ENCODE measurements around the gene RPL13A.
"Not testable (repeated sequence)": the region's sequence is repeated elsewhere in the genome, so short reads cannot be mapped to it uniquely, and the experiment has no call there.

RPL13A gene

DNA sequence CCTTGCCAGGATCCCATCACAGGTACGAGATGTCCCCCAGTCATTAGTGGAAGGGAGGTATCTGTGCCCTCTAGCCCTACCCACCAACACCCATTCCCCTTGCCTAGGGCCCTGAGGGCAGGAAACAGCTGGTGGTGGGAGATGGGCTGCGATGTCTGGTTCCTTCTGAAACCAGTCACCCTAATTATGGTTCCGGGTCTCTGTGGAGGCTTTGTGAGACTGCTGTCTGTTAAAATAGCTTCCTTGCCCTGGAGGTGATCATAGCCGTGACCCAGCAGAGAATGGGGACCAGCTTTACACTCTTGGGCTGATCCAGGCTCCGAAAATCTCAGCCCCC, 28.9 kb upstream of the RPL13A start:
- DNase-seq (ENCODE audit: low read depth), result no peak
- no peak overlapping the region for H3K4me3 ChIP-seq (ENCODE audit: low read depth, low read length)
- TF ChIP-seq, protein P1, sequence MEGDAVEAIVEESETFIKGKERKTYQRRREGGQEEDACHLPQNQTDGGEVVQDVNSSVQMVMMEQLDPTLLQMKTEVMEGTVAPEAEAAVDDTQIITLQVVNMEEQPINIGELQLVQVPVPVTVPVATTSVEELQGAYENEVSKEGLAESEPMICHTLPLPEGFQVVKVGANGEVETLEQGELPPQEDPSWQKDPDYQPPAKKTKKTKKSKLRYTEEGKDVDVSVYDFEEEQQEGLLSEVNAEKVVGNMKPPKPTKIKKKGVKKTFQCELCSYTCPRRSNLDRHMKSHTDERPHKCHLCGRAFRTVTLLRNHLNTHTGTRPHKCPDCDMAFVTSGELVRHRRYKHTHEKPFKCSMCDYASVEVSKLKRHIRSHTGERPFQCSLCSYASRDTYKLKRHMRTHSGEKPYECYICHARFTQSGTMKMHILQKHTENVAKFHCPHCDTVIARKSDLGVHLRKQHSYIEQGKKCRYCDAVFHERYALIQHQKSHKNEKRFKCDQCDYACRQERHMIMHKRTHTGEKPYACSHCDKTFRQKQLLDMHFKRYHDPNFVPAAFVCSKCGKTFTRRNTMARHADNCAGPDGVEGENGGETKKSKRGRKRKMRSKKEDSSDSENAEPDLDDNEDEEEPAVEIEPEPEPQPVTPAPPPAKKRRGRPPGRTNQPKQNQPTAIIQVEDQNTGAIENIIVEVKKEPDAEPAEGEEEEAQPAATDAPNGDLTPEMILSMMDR (conservative IDR thresholded peaks at IDR 0.05; ENCODE audit: low read depth, low read length), result no peak

DNA sequence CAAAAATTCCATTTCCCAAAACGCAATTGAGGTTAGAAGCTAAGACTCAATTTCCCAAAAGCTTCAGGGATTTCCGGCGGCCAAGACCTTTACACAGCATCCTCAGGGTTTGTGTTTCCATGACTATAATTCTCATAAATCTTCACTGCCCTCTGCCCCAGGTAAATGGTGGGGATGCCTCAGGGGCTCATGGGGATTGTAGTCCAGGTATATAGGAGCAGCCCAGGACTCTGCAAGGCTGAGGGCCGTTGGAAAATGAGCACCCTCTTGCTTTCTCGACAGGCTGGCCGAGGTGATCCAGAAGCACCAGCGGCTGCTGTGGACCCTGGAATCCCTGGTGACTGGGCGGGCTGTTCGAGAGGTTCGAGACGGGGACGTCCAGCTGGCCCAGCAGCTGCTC, 28.0 kb upstream of the RPL13A start:
- TF ChIP-seq, protein P1 (conservative IDR thresholded peaks at IDR 0.05; ENCODE audit: low read depth, low read length), result no peak
- no peak for DNase-seq (ENCODE audit: low read depth)
- H3K4me3 ChIP-seq (ENCODE audit: low read depth, low read length), result no peak overlapping the region

DNA sequence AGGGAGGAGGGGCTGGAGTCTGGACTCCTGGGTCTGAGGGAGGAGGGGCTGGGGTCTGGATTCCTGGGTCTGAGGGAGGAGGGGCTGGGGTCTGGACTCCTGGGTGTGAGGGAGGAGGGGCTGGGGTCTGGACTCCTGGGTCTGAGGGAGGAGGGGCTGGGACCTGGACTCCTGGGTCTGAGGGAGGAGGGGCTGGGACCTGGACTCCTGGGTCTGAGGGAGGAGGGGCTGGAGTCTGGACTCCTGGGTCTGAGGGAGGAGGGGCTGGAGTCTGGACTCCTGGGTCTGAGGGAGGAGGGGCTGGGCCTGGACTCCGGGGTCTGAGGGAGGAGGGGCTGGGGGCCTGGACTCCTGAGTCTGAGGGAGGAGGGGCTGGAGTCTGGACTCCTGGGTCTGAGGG, 26.3 kb upstream of the RPL13A start:
- not testable (repeated sequence) for DNase-seq (ENCODE audit: low read depth); H3K4me3 ChIP-seq (ENCODE audit: low read depth, low read length)

DNA sequence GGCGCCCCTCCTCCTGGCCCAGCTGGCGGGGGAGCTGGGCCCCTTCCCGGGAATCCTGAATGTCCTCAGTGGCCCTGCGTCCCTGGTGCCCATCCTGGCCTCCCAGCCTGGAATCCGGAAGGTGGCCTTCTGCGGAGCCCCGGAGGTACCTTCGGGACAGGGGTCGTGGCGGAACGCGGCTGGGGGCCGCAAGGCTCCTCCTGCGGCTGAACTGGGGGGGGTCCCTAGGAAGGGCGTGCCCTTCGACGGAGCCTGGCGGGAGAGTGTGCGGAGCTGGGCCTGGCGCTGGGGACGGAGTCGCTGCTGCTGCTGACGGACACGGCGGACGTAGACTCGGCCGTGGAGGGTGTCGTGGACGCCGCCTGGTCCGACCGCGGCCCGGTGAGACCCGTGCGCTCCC, 25.8 kb upstream of the RPL13A start:
- no peak for DNase-seq (ENCODE audit: low read depth)
- TF ChIP-seq, protein P1 (conservative IDR thresholded peaks at IDR 0.05; ENCODE audit: low read depth, low read length), result no peak
- no peak overlapping the region for H3K4me3 ChIP-seq (ENCODE audit: low read depth, low read length)

DNA sequence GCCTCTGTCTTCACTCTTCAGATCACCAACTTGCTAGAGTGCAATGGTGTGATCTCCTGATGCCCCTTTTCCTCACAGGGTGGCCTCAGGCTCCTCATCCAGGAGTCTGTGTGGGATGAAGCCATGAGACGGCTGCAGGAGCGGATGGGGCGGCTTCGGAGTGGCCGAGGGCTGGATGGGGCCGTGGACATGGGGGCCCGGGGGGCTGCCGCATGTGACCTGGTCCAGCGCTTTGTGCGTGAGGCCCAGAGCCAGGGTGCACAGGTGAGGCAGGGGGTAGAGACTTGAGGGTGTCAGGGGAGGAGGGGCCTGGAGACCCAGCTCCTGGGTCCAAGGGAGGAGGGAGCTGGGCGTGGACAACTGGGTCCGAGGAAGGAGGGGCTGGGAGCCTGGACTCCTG, 24.9 kb upstream of the RPL13A start:
- TF ChIP-seq, protein P1 (conservative IDR thresholded peaks at IDR 0.05; ENCODE audit: low read depth, low read length), result no peak
- DNase-seq (ENCODE audit: low read depth), result no peak

DNA sequence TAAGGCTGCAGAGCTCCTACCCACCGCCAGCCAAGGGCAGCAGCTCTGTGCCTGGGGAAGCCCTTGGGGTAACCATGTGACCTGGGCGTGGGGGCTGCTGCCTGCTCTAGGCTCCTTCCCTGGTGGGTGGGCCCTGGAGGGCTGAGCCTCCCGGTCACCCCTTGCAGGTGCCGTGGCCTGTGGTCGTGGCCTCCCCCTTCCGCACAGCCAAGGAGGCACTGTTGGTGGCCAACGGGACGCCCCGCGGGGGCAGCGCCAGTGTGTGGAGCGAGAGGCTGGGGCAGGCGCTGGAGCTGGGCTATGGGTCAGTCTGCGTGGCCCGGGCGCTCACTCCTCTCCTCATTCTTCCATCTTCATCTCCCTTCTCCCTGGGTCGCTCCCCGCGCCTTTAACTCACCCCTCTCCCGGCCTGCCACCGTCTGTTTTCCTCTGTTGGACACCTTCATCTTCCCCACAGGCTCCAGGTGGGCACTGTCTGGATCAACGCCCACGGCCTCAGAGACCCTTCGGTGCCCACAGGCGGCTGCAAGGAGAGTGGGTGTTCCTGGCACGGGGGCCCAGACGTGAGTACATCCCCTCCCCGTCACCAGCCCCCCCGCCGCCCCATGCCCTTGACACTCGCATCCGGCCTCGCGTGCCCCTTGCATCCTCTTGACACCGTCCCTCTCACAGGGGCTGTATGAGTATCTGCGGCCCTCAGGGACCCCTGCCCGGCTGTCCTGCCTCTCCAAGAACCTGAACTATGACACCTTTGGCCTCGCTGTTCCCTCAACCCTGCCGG, 23.3 kb upstream of the RPL13A start:
- TF ChIP-seq, protein P1 (conservative IDR thresholded peaks at IDR 0.05; ENCODE audit: low read depth, low read length), result no peak
- DNase-seq (ENCODE audit: low read depth), result no peak
- no peak overlapping the region for H3K4me3 ChIP-seq (ENCODE audit: low read depth, low read length)

More for the DNA sequence above, 24.9 kb upstream of the RPL13A start:
- H3K4me3 ChIP-seq (ENCODE audit: low read depth, low read length), result no peak overlapping the region

DNA sequence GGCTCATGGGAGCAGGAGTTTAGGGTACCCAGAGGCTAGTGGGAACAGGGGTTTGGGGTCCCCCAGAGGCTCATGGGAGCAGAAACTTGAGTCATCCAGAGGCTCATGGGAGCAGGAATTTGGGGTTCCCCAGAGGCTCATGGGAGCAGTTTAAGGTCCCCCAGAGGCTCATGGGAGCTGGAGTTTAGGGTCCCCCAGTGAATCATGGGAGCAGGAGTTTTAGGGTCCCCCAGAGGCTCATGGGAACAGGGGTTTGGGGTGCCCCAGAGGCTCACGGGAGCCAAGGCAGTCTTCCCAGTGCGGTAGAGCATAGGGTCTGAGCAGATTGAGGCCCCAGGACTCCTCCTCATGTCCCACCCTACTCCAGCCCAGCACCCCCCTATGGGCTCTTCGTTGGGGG, 22.0 kb upstream of the RPL13A start:
- no peak for DNase-seq (ENCODE audit: low read depth)
- H3K4me3 ChIP-seq (ENCODE audit: low read depth, low read length), result no peak overlapping the region
- TF ChIP-seq, protein P1 (conservative IDR thresholded peaks at IDR 0.05; ENCODE audit: low read depth, low read length), result no peak
